ENCODE data around the gene NTMT1.
"Not testable (repeated sequence)": the region's sequence is repeated elsewhere in the genome, so short reads cannot be mapped to it uniquely, and the experiment has no call there.

NTMT1 gene

GRCh38 chr9:129626079-129626624 lies at the start of gene NTMT1:
TSS of gene NTMT1 (plus strand) at chr9:129626163. CDS start at chr9:129632704, 6,541 bp downstream.
- DNase-seq: peak; percentile 92 to 94

GRCh38 chr9:129576546-129577543 lies 49.1 kb upstream of the NTMT1 start:
- DNase-seq: no peak

- no peak for DNase-seq
Measured at GRCh38 chr9:129579294-129579693, 46.7 kb upstream of the NTMT1 start.

- peak; percentile 32 to 48 for DNase-seq
Measured at GRCh38 chr9:129580211-129580915, 45.6 kb upstream of the NTMT1 start.

GRCh38 chr9:129581505-129582189 lies 44.3 kb upstream of the NTMT1 start:
- no peak for DNase-seq

- DNase-seq: peak in 1 of 2 donors; percentile 35
Measured at GRCh38 chr9:129582855-129583254, 43.1 kb upstream of the NTMT1 start.

GRCh38 chr9:129583308-129584038 lies 42.5 kb upstream of the NTMT1 start:
- DNase-seq: no peak

- peak; percentile 80 to 82 for DNase-seq
Measured at GRCh38 chr9:129584136-129584535, 41.8 kb upstream of the NTMT1 start.

GRCh38 chr9:129585352-129585751 lies 40.6 kb upstream of the NTMT1 start:
- no peak for DNase-seq

GRCh38 chr9:129586245-129586644 lies 39.7 kb upstream of the NTMT1 start:
- peak in 1 of 2 donors; percentile 25 for DNase-seq

GRCh38 chr9:129586685-129587084 lies 39.3 kb upstream of the NTMT1 start:
- DNase-seq: peak in 1 of 2 donors; percentile 43

- DNase-seq: no peak
Measured at GRCh38 chr9:129587487-129588262, 38.3 kb upstream of the NTMT1 start.

GRCh38 chr9:129590466-129590865 lies 35.5 kb upstream of the NTMT1 start:
- DNase-seq: no peak

- DNase-seq: no peak
Measured at GRCh38 chr9:129591916-129592315, 34.0 kb upstream of the NTMT1 start.

GRCh38 chr9:129592790-129593189 lies 33.2 kb upstream of the NTMT1 start:
- DNase-seq: not testable (repeated sequence)

GRCh38 chr9:129594632-129595031 lies 31.3 kb upstream of the NTMT1 start:
- DNase-seq: no peak

- no peak for DNase-seq
Measured at GRCh38 chr9:129595311-129595741, 30.6 kb upstream of the NTMT1 start.

GRCh38 chr9:129595903-129596540 lies 29.9 kb upstream of the NTMT1 start:
- peak in 1 of 2 donors; percentile 30 for DNase-seq

- no peak for DNase-seq
Measured at GRCh38 chr9:129596541-129597331, 29.2 kb upstream of the NTMT1 start.

Measured in CD4-positive, alpha-beta T cell treated with Interleukin-4 for 1 hour (primary cell).